Ovary (tissue), 3 donors: Measurements from ENCODE around the gene DACH1.

Experiments used
- CTCF ChIP-seq, 3 donors: fragments of 450-650 bp in 2 of 3; fragments of 200-600 bp in 1 of 3; IDR thresholded peaks; one replicate each; pipeline versions ENCODE4 v1.5.1 to v1.8.0; 2016 to 2022; ENCODE audit warnings: antibody characterized with exemption in 3 of 3, mild to moderate bottlenecking in 1 of 3
- EP300 ChIP-seq: sonication (generic); formaldehyde crosslinking; IDR thresholded peaks from one replicate; pipeline ENCODE4 v1.6.1; 2017; ENCODE audit warnings: antibody characterized with exemption
- donor health status: DM: no; HTN: no; CAD: no.

- TF ChIP-seq CTCF (IDR thresholded peaks at IDR 0.05) (no peak), EP300 (no peak)
These were observed 10.4 kb downstream of the DACH1 start for GRCh38 chr13:71856548-71857043.
